Left colon (tissue), 2 donors: Measurements from ENCODE around the gene MAMLD1. TPM values are rescaled to one million over a fixed set of nuclear protein-coding genes. Genes with fewer than 3 reads are reported as not detected.
A peak's percentile ranks its signal among the peaks of the same experiment; 100 is the strongest.

Experiments used
- ATAC-seq: fragments of 200-7000 bp; cut with Tn5 transposase; one replicate; pipeline ENCODE4 v1.9.1; 2020; ENCODE audit warnings: mild to moderate bottlenecking, moderate library complexity
- DNase-seq, 2 donors: peaks; one replicate each; pipeline ENCODE4 v3.0.0-alpha.2; 2020
- intact Hi-C, 2 donors: fragments of 100-400 bp; cut with DNase I in 1 of 2; cut with micrococcal nuclease in 1 of 2; formaldehyde crosslinking; loops; one replicate each; pipeline versions ENCODE4 v1.11.2 to v1.14.0; 2022; cut with DNase I, micrococcal nuclease
- total RNA-seq, 2 donors: library from RNA; stranded (reverse); fragmentation: NEBNext Ultra II Directional; extraction: Animal tissue kit (Norgen Biotek cat#: 25700); gene quantifications; one replicate each; pipeline ENCODE4 v1.2.1, GENCODE V29; 2021
- donor health status: DM: no; HTN: no; CAD: no.
- donor health status: DM: yes; HTN: yes; CAD: no.

Gene MAMLD1
- total RNA-seq, 2 donors from 2014 or later, result 0.76 to 0.92 TPM

DNA sequence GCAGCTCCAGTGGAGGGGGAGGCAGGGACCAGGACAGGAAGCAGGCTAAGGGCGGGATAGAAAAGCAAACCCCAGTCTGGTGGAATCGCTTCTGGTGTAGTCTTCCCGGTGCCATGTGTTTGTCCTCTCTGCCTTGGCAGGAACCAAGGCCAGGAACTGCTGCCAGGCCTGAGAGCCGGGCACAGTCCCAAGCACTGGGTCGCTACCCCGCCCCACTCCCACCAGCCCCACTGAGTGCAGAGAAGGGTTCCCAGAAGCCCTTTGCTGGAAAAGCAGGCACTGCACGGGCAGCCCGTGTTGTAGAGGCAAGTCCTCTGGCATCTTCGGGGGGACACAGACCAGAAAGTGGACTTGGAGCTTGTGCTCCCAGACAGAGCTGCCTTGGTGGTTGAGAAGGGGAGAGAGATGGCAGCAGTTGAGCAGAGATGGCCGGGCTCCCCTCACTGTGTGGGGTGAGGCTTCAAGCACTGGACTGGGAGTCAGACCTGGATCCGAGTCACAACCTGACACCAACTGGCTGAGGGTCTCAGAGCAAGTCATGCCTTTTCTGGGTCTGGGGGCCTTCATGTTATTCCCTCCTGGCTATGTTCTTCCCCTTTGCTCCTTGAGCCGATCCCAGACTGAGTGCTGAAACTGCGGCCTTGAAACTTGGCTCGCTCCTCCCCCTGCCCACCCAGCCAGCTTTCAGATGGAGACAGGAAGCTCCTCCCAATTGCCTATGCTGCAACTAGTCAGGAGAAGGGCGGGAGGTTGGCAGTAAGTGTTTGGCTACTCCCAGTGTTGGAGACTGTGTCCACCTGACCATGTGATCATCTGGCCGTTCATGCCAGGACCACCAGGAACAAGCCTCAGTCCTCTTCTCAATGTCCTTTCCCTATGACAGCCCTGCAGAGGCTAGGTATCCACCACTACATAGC lies 145.6 kb downstream of the MAMLD1 start:
- ATAC-seq (peak; percentile 9), DNase-seq (peak; percentile 18 to 38)
- intact Hi-C loops, result no loop called here

DNA sequence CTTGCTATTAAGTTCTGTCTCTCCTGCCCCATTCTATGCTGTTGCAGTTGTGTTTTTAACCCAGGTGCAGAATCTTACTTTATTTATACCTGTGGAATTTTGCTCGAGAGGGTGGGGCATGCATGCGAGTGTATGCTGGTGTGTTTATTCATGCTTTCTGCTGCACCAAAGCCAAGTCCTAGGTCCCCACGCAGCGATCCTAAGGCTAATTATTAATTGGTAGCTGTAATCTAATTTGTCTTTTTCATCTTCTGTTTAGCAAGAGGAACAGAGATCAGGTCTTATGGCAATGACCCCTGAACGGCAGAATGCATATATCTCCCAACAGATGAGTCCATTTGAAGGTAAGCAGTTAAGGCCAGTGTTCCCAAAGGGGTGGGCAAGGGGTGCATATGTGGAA lies 146.6 kb downstream of the MAMLD1 start:
- intact Hi-C loops, result no loop called here
- ATAC-seq, result no peak

DNA sequence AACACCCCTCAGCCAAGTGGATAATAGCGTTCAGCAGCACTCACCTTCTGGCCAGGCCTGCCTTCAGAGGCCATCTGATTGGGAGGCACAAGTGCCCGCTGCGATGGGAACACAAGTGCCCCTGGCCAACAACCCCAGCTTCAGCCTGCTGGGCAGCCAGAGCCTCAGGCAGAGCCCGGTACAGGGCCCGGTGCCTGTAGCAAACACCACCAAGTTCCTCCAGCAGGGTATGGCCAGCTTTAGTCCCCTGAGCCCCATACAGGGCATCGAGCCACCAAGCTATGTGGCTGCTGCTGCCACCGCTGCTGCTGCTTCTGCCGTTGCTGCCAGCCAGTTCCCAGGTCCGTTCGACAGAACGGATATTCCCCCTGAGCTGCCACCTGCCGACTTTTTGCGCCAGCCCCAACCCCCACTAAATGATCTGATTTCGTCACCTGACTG lies 149.4 kb downstream of the MAMLD1 start:
- ATAC-seq, result no peak
- DNase-seq, result no peak
- intact Hi-C loops, result no loop called here

More for the DNA sequence above, 146.6 kb downstream of the MAMLD1 start:
- no peak for DNase-seq

DNA sequence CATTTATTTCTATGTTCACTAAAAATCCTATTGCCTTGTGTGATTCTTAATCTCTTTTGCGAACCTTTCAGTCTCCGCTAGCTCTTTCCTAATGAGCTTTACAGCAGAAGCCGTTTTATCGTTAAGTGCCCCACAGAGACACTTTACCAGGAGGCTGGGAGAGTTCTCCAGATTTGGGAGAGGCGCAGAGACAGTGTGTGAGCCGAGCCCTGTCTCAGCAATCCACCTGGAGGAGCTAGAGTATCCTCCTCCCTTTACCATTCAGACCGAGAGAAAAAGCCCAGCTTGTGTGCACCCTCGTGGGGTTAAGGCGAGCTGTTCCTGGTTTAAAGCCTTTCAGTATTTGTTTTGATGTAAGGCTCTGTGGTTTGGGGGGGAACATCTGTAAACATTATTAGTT lies 150.4 kb downstream of the MAMLD1 start:
- DNase-seq, result no peak
- intact Hi-C loops, result no loop called here
- ATAC-seq, result no peak

DNA sequence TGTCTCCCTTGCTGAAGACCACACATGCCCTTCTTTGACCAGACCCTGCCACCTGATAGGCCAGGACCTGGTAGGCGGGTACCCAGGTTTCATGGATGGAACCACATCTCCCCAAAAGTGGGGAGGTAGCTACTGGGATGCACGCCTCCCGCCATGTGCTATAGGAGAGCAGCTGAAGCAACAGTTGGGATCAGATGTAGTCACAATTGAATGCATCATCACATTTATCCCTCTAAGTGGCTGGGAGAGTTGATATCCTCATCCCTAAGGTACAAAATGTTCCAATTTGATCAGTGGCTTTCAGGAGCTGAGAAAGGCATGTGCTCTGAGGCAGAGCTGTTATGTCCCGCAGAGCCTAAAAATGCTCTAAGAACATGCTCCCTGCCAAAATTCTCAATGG lies 151.3 kb downstream of the MAMLD1 start:
- no peak for DNase-seq
- intact Hi-C loops, result no loop called here
- ATAC-seq, result no peak

DNA sequence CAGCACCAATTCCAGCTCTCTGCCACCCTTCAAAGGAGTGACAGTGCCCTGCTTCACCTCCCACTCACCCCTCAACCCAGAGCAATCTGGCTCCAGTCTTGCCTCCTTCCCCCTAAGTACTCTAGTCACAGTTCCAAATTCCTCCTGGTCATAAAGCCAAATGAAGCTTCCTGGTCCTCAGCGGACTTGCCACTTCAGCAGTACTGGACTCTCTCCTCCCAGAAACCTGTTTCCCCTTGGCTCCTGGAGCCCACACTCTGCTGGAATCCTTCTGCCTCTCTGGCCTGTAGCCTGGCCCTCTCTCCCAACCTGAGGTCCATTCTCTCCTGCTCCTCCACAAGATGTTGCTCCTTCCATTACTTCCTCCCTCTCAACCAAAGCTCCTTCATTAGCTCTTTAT lies 152.7 kb downstream of the MAMLD1 start:
- intact Hi-C loops, result no loop called here
- DNase-seq (no peak), ATAC-seq (no peak)

DNA sequence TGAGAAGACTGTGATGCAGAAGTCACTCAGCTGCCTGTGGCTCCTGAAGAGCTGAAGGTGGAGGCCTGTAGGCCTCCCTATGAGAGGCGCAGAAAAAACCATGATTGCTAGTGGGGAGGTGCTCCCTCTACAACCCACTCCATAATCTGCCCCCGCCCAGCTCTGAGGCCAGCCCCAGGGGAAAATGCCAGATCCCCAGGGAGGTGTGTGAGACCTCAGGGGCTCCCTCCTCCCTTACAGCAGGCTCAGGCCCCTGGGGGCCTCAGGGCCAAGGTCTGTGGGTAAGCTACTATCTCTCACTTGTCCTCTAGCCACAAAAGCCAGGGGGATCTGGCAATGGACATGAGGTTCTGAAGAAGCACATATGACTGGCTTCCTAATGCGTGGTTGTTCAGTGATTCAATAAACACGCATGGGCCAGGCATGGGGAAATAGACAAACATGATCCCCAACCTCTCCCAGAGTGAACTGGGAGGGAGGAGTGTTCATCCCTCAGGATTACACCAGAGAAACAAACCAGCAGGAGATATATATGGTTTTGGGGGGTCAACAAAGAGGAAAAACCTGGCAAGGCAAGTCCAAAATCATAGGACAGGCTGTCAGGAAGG lies 154.3 kb downstream of the MAMLD1 start:
- no peak for DNase-seq
- ATAC-seq, result no peak
- intact Hi-C loops, result no loop called here

DNA sequence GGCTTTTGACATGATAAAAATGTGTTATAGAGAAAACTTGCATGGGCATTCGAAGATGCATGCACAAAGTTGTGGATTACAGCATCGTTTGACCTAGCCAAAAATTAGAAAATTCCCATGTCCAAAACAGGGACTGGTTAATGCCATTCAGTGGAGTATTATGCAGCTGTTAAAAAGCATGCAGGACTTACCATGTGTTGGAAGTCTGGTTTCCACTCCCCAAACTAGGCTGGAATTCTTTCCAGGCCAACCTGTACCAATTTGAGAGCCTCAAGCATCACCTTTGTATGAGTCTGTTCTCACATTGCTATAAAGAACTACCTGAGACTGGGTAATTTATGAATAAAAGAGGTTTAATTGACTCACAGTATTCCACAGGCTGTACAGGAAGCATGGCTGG lies 159.4 kb downstream of the MAMLD1 start:
- no peak for DNase-seq
- no peak for ATAC-seq
- intact Hi-C loops, result no loop called here

DNA sequence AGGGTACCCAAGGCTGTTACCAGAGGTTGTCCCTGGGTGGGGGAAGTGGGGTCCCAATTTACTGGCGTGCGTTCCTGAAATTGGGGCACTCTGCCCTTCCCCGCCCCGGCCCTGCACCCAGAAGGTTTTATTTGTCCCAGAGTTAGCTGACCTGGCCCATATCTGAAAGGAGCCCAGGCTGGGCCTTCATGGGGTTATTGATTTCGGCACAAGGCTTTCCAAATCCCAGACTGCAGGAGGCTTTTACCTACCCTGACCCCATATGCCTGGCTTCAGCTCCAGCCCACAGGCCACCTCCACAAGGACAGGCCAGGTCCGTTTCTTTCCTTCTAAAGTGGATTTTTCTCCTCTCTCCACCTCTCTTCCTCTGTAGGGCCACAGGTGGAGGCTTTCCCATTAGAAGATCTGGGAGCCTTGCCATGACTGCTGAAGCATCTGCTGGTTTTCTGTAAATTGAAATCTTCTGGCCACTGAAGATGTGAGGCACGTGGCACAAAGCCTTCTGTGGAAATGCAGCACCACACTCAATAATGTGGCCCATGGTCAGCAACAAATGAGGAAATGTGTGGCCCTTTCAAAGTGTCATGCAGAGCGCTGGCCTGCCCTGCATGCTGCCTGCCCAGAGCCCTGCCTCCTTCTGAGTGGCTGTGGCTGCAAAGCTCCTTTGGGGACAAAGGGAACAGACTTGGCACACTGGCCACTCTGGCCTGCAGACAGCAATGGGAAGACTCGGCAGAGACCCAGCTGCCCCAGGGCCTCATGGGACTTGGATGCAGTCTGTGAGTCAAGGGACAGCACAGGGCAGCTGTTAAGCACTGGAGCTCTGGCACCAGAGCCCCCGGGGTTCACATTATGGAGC lies 162.2 kb downstream of the MAMLD1 start:
- DNase-seq (no peak), ATAC-seq (no peak)
- intact Hi-C loops, result no loop called here

DNA sequence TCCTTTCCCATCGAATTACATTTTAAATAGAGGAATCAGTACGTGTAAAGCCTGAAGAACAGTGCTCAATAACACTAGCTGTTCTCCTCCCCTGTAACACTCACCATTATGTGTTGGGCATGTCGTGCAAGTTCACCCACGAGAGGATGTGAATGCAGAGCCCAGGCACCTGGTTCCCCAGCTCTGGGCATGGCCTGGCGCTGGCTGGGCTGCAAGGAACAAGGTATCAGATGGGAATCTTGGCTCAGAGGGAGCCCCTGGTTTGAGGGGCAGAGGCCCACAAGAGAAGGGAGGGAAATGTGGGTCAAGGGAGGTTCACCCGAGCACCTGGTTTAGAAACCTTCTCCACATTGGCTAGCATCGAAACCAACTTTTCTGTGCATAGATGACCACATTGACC lies 163.6 kb downstream of the MAMLD1 start:
- DNase-seq, result no peak
- no peak for ATAC-seq
- intact Hi-C loops, result no loop called here

DNA sequence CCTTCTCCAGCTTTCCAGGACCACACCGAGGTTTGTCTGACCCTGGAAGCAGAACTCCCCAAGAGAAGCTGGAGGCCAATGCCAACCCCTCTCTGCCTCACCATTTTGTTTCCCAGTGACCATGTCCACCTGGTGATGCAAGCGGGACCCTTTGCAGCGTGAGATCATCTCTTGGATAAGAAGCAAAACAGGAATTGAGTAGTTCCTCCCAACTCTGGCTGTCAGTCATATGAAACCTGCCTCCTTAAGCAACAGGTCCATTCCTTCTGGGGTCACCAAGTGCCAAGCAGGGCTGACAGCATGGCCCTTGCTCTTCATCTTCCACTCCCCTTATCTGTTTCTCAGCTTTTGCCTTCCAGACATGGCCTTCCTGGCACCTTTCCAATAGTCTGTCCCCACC lies 164.0 kb downstream of the MAMLD1 start:
- DNase-seq, result no peak
- intact Hi-C loops, result no loop called here
- ATAC-seq, result no peak

DNA sequence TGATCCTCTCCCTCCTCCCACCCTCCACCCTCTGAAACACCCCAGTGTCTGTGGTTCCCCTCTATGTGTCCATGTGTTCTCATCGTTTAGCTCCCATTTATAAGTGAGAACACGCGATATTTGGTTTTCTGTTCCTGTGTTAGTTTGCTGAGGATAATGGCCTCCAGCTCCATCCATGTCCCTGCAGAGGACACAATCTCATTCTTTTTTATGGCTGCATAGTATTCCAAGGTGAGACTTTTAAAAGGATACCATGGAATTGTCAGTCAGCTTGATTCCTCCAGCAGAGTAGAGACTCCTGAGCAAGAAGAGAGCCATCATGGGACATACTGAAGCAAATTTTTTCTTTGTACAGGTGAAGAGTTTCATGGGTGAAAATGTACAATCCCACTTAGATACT lies 166.5 kb downstream of the MAMLD1 start:
- no peak for ATAC-seq
- no peak for DNase-seq
- intact Hi-C loops, result no loop called here

DNA sequence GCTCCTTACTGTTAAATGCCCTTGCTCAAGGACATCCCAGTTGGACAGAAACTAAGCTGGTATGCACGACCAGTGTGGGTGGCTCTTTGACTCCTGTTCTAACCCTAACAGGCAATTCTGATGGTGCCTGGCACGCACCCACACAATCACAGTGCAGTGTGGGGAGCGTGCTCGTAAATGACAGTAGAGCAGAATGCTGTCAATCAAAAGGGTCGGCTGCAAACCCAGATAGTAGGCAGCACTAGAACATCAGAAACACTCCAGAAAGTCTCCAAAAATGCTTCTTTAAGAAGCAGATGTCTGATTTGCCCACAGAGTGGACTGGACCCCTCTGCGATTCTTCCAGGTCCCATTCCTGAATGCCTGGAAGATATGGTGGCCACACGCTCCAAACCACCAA lies 167.7 kb downstream of the MAMLD1 start:
- intact Hi-C loops, result no loop called here
- ATAC-seq (no peak), DNase-seq (no peak)

DNA sequence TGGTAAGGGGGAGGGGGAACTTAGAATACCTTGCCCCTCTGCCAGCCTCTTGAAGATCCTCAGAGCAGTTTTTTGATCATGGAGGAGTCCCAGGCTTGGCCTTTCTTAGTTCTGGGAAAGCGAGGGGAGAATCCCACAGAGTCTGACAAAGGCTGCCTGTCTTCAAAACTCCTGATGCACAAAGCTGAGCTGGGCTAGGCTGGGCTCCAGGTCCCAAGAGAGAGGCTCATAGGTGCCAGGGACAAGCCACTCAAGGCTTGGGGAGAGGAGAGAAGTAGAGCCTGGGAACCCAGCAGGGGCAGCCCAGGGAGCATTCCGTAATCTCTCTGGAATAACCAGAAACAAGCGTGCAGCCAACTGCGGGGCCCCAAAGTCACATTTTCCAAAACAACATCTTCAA lies 168.3 kb downstream of the MAMLD1 start:
- DNase-seq (no peak), ATAC-seq (no peak)
- intact Hi-C loops, result no loop called here

DNA sequence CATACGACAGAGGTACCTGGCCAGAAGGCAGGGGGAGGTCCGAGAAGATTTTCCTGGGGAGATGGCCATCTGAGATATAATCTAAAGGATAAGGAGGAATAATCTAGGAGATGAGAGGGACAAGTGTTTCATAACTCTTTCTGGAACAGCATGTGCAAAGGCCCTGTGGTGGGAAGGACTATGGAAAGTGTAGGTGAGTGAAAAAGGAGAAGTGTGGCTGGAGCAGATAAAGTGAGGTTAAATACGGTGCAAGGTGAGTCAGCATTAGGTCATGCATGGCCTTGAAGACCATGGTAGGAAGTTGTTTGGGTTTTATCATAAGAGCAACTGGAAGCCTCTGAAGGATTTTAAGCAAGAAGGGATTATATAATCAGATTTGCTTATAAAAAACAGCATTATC lies 170.7 kb downstream of the MAMLD1 start:
- no peak for DNase-seq
- intact Hi-C loops, result no loop called here
- ATAC-seq, result no peak

DNA sequence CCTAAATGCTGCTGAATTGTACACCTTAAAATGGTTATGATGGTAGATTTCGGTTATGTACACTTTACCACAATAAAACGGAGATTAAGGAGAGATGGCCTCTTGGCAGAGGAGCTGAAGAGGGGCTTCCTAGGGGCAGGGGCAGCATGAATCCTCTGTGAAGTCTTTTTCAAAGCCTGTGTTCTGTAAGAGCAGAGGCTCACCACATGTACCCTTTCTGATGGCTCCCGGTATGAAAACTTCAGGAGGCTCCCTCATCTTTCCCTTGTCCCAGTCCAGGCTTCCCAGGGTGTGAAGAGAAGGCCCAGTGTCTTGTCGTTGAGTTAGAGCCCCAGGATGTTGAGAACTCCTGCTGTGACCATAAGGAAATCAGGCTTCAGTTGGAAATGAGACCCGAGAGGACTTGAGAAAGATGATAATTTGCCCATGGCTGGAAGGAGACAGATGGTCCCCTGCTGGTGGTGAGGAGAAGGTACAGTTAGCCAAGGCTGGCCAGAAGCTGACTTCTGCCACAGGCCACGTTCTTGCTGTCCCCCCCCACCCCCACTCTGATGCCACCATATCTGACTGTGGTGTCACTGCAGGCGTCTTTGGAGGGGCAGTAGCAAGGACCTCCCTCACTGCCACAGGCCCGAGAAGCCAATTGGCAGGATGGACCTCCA lies 173.5 kb downstream of the MAMLD1 start:
- DNase-seq (no peak), ATAC-seq (peak; percentile 40)
- intact Hi-C loops, result no loop called here

DNA sequence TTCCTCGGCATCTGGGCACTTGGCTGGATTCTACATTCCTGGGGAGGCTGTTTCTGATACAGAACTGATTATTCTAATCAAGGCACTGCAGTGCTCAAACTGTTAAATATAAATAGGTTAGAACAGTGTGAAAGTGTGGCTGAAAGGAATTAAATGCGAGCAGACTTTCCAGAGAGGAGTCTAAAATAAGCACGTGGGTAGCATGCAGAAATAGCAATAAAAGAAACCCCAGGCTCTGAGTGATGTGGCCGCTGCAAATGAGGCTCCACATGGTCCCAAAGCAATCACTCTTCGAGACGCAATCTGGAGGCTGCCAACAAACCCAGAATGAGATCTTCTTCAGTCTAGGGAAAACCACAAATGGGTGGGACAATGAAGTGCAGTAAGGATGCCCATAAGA lies 174.7 kb downstream of the MAMLD1 start:
- intact Hi-C loops, result no loop called here
- DNase-seq (no peak), ATAC-seq (no peak)

DNA sequence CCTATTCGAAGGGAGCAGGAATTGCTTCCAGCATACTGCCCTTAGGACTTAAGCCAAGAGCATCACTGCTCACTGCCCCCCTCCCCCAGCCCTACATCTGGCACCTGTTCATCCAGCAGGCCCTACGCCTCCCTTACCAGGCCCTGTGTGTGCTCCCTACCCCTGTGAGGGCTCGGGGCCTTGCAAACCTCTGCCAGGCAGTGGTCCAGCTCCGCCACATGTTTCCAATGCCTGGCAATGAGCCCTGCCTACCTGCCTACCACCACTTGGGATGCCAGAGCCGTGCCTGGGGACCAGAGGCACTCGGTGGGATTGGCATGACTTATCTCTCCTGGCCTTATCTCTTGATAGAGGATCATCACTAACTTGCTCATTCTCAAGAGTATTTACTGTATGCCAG lies 177.8 kb downstream of the MAMLD1 start:
- DNase-seq (no peak), ATAC-seq (no peak)
- intact Hi-C loops, result no loop called here

DNA sequence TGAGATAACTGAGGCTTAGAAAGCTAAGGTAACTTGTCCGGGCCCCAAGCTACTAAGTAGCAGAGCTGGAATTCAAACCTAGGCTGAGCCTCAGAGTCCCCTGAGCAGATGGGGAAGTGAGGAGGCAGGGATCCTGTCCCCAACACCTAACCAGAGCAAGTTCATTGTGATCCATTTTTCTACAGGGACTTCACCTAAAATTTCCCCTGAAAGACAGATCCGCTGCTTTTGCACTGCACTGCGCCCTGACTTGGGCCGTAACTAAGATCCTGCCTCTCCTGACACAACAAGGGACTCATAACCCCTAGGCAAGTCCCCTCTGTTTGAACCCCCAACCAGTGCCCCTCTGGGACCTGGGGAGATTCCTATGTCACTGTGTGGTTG lies 179.7 kb downstream of the MAMLD1 start:
- ATAC-seq (no peak), DNase-seq (no peak)
- intact Hi-C loops, result no loop called here
